Measurements from ENCODE around the gene GAGE2A.
"Not testable (repeated sequence)": the region's sequence is repeated elsewhere in the genome, so short reads cannot be mapped to it uniquely, and the experiment has no call there.

GAGE2A gene, protein sequence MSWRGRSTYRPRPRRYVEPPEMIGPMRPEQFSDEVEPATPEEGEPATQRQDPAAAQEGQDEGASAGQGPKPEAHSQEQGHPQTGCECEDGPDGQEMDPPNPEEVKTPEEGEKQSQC
- long read RNA-seq, result 0 reads

GRCh38 chrX:49589196-49589595 is at the start of gene GAGE2A:
Gene GAGE2A (plus strand): TSS chrX:49589496. CDS start chrX:49590651, 1,155 bp downstream.
- not testable (repeated sequence) for DNase-seq (ENCODE audit: low read depth in 1 of 2, low spot score in 1 of 2); H3K27me3 ChIP-seq (ENCODE audit: insufficient read depth, poor library complexity, severe bottlenecking); H3K27ac ChIP-seq (replicated peaks); H3K4me3 ChIP-seq (replicated peaks; ENCODE audit: insufficient read depth, low read length)

GRCh38 chrX:49541433-49541832 is 47.9 kb upstream of the GAGE2A start, which contains the start of gene GAGE12D:
Gene GAGE12D (plus strand): TSS chrX:49541733. CDS start chrX:49542888, 1,155 bp downstream.
- H3K27me3 ChIP-seq (ENCODE audit: insufficient read depth, poor library complexity, severe bottlenecking); H3K27ac ChIP-seq (replicated peaks); H3K4me3 ChIP-seq (replicated peaks; ENCODE audit: insufficient read depth, low read length); DNase-seq (ENCODE audit: low read depth in 1 of 2, low spot score in 1 of 2): not testable (repeated sequence)

- H3K27ac ChIP-seq (replicated peaks); DNase-seq (ENCODE audit: low read depth in 1 of 2, low spot score in 1 of 2); H3K27me3 ChIP-seq (ENCODE audit: insufficient read depth, poor library complexity, severe bottlenecking); H3K4me3 ChIP-seq (replicated peaks; ENCODE audit: insufficient read depth, low read length): not testable (repeated sequence)
These were observed 38.3 kb upstream of the GAGE2A start, which contains the start of gene GAGE12E for GRCh38 chrX:49550989-49551388. Gene GAGE12E (plus strand): TSS chrX:49551289. CDS start chrX:49552444, 1,155 bp downstream.

DNA sequence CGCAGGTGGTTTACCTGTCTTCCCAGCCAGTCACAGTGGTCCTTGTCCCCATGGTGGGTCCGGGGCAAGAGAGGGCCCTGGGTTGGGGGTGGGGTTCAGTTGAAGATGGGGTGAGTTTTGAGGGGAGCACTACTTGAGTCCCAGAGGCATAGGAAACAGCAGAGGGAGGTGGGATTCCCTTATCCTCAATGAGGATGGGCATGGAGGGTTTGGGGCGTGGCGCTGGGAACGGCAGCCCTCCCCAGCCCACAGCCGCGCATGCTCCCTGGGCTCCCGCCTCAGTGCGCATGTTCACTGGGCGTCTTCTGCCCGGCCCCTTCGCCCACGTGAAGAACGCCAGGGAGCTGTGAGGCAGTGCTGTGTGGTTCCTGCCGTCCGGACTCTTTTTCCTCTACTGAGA is 28.8 kb upstream of the GAGE2A start, which contains the start of gene GAGE12F:
TSS of gene GAGE12F (plus strand) at position 301 of the 400 bp plus-strand sequence. CDS start 1,155 bp downstream, outside the sequence.
- not testable (repeated sequence) for DNase-seq (ENCODE audit: low read depth in 1 of 2, low spot score in 1 of 2); H3K27ac ChIP-seq (replicated peaks); H3K4me3 ChIP-seq (replicated peaks; ENCODE audit: insufficient read depth, low read length); H3K27me3 ChIP-seq (ENCODE audit: insufficient read depth, poor library complexity, severe bottlenecking)

- H3K4me3 ChIP-seq (replicated peaks; ENCODE audit: insufficient read depth, low read length); DNase-seq (ENCODE audit: low read depth in 1 of 2, low spot score in 1 of 2); H3K27me3 ChIP-seq (ENCODE audit: insufficient read depth, poor library complexity, severe bottlenecking); H3K27ac ChIP-seq (replicated peaks): not testable (repeated sequence)
These were observed 20.6 kb upstream of the GAGE2A start for GRCh38 chrX:49568728-49569127.

DNA sequence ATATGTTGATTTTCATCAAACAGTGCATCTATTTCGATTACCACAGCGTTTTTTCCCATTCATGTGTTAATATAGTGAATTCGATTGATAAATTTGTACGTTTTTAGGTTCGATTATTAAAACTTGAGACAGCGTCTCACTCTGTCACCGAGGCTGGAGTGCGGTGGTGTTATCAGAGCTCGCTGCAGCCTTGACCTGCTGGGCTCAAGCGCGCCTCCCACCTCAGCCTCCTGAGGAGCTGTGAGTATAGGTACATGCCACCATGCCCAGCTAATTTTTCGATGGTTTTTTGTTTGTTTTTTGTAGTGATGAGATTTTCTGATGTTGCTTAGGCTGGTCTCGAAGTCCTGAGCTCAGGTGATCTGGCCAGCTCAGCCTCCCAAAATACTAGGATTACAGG is 20.1 kb upstream of the GAGE2A start:
- H3K27me3 ChIP-seq (ENCODE audit: insufficient read depth, poor library complexity, severe bottlenecking); H3K4me3 ChIP-seq (replicated peaks; ENCODE audit: insufficient read depth, low read length); H3K27ac ChIP-seq (replicated peaks); DNase-seq (ENCODE audit: low read depth in 1 of 2, low spot score in 1 of 2): not testable (repeated sequence)

GRCh38 chrX:49570100-49570499 is 19.2 kb upstream of the GAGE2A start, which contains the start of gene GAGE12G:
Gene GAGE12G (plus strand): TSS chrX:49570400. CDS start chrX:49571555, 1,155 bp downstream.
- not testable (repeated sequence) for DNase-seq (ENCODE audit: low read depth in 1 of 2, low spot score in 1 of 2); H3K27me3 ChIP-seq (ENCODE audit: insufficient read depth, poor library complexity, severe bottlenecking); H3K27ac ChIP-seq (replicated peaks)

GRCh38 chrX:49579649-49580048 is 9.6 kb upstream of the GAGE2A start, which contains the start of gene GAGE12H:
Gene GAGE12H (plus strand): TSS chrX:49579949. CDS start chrX:49581104, 1,155 bp downstream.
- not testable (repeated sequence) for H3K27ac ChIP-seq (replicated peaks); H3K4me3 ChIP-seq (replicated peaks; ENCODE audit: insufficient read depth, low read length); DNase-seq (ENCODE audit: low read depth in 1 of 2, low spot score in 1 of 2); H3K27me3 ChIP-seq (ENCODE audit: insufficient read depth, poor library complexity, severe bottlenecking)

More at GRCh38 chrX:49570100-49570499, 19.2 kb upstream of the GAGE2A start, which contains the start of gene GAGE12G:
- not testable (repeated sequence) for H3K4me3 ChIP-seq (replicated peaks; ENCODE audit: insufficient read depth, low read length)

DNA sequence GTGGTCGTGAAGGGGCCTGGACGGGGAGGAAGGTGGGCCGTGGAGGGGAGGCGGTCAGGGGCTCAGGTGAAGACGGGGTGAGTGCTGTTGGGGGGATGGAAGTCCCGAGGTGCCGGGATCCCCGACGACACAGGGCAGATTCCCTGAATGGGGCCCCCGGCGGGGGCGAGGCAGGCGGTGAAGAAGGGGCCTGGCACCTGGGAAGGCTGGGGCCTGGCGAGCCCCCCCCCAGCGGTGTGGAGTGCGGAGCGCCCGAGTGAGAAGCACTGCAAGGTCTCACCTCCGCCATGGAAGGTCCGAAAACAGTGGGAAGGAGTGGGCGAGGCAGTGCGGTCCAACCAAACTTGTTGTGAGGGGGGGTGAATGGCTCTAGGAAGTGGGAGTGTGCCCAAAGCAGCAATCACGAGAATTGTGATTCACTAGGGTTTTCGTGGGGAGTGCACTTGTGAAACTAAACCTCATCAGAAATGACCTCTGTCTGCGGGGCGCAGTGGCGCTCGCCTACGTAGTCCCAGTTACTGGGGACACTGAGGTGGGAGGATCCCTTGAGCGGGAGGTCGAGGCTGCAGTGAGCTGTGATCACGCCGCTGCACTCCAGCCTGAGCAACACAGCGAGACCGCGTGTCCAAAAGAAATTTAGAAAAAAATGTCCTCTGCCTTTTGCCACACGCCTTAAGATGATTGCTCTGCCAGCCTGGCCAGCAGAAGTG is 628 bp downstream of the GAGE2A start:
- H3K27ac ChIP-seq (replicated peaks); H3K4me3 ChIP-seq (replicated peaks; ENCODE audit: insufficient read depth, low read length); H3K27me3 ChIP-seq (ENCODE audit: insufficient read depth, poor library complexity, severe bottlenecking): not testable (repeated sequence)
- DNase-seq (ENCODE audit: low read depth in 1 of 2, low spot score in 1 of 2), result peak in 1 of 2 experiments; percentile 23

DNA sequence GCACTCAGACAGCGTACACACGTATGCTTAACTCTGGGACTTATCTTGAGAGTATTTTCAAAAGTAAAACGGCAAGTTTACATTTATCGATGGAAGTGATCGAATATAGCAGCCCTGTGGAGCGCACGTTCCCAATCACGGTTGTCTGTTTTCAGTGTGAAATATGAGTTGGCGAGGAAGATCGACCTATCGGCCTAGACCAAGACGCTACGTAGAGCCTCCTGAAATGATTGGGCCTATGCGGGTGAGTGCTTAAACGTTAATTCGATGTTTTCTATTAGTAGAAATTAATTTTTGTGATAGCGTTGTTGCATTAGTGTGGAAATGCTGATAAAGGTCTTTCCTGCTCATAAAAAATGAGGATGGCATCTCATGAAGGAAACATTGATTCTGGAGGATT is 1.2 kb downstream of the GAGE2A start:
- not testable (repeated sequence) for H3K27ac ChIP-seq (replicated peaks); DNase-seq (ENCODE audit: low read depth in 1 of 2, low spot score in 1 of 2); H3K4me3 ChIP-seq (replicated peaks; ENCODE audit: insufficient read depth, low read length); H3K27me3 ChIP-seq (ENCODE audit: insufficient read depth, poor library complexity, severe bottlenecking)

DNA sequence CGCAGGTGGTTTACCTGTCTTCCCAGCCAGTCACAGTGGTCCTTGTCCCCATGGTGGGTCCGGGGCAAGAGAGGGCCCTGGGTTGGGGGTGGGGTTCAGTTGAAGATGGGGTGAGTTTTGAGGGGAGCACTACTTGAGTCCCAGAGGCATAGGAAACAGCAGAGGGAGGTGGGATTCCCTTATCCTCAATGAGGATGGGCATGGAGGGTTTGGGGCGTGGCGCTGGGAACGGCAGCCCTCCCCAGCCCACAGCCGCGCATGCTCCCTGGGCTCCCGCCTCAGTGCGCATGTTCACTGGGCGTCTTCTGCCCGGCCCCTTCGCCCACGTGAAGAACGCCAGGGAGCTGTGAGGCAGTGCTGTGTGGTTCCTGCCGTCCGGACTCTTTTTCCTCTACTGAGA is 9.4 kb downstream of the GAGE2A start, which contains the start of gene GAGE1:
TSS of gene GAGE1 (plus strand) at position 301 of the 400 bp plus-strand sequence. CDS start 1,155 bp downstream, outside the sequence.
- not testable (repeated sequence) for H3K27me3 ChIP-seq (ENCODE audit: insufficient read depth, poor library complexity, severe bottlenecking); H3K4me3 ChIP-seq (replicated peaks; ENCODE audit: insufficient read depth, low read length); DNase-seq (ENCODE audit: low read depth in 1 of 2, low spot score in 1 of 2); H3K27ac ChIP-seq (replicated peaks)

All from HL-60 (cell line).